HG02759 (cell line): Measurements from ENCODE around the gene TSPAN14.

Source experiments
- ATAC-seq: cut with Tn5 transposase; IDR thresholded peaks from one replicate; pipeline ENCODE4 v1.9.1; 2021; ENCODE audit warnings: mild to moderate bottlenecking, moderate library complexity; ENCODE audit not compliant: unreplicated experiment

The TSPAN14 gene

GRCh38 chr10:80580638-80581468 lies 126.7 kb downstream of the TSPAN14 start:
- no peak for ATAC-seq

DNA sequence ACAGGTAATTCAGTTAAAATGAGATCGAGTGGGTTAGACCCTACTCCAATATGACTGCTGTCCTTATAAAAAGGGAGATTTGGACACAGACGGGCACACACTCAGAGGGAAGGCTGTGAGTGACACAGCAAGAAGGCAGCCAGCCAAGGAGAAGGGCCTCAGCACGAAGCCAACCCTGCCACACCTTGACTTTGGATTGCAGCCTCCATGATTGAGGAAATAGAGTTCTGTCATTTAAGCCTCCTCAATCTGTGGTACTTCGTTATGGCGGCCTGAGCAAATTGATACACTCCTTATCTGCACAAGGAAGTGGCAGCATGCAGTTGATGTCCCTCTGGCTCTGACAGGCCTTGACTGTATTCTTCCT lies 127.3 kb downstream of the TSPAN14 start:
- ATAC-seq, result no peak

GRCh38 chr10:80582286-80582960 lies 128.3 kb downstream of the TSPAN14 start:
- ATAC-seq, result no peak
